GM12891 (cell line): Measurements from ENCODE around the gene SNRNP35.
"Not testable (repeated sequence)": the region's sequence is repeated elsewhere in the genome, so short reads cannot be mapped to it uniquely, and the experiment has no call there.

Experiments
- DNase-seq: peaks from one replicate; pipeline ENCODE4 v3.0.0; 2011; ENCODE audit warnings: low spot score; ENCODE audit not compliant: insufficient read length
- FAIRE-seq: peaks from 2 replicates; lab custom pipeline; 2011; peaks lifted over from hg19 to GRCh38; lab: Jason Lieb, UNC
- PAX5 ChIP-seq: IDR thresholded peaks from 2 replicates; pipeline ENCODE4 v1.6.1; 2011; ENCODE audit warnings: low read length, moderate library complexity, mild to moderate bottlenecking; ENCODE audit not compliant: insufficient read depth, severe bottlenecking
- POLR2A ChIP-seq: IDR thresholded peaks from 2 replicates; pipeline ENCODE4 v1.6.1; 2011; ENCODE audit warnings: low read depth, low read length, control low read depth
- POLR2AphosphoS5 ChIP-seq: IDR thresholded peaks from 2 replicates; pipeline ENCODE4 v1.6.1; 2011; ENCODE audit warnings: low read depth, low read length, control low read depth
- POU2F2 ChIP-seq: IDR thresholded peaks from 2 replicates; pipeline ENCODE4 v1.6.1; 2011; ENCODE audit warnings: low read depth, mild to moderate bottlenecking, control low read depth, low read length, moderate library complexity
- SPI1 ChIP-seq: IDR thresholded peaks from 2 replicates; pipeline ENCODE4 v1.6.1; 2011; ENCODE audit warnings: low read depth, low read length, control low read depth
- TAF1 ChIP-seq: IDR thresholded peaks from 2 replicates; pipeline ENCODE4 v1.6.1; 2011; ENCODE audit warnings: low read depth, low read length, control low read depth

SNRNP35 gene

DNA sequence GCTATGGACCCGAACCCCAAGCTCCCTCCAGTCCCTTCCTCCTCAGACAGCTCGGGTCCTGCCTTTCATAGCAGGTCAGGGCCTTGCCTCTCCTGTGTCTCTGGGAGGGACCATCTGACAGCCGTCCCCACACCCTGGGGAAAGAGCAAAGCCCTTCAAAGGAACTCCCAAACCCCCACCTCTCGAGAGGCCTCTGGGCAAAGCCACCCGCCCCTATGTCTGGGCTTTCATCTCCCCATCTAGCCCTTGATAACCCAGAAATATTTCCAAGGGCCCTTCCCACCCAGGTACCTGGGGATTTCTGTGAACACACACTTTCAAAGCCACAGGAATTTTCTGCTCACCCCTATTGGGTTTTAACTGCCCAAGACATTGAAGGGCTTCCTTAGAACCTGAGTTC lies 32.1 kb downstream of the SNRNP35 start:
- DNase-seq (no peak), FAIRE-seq (no peak)
- TF ChIP-seq POLR2A (no peak), POU2F2 (no peak), SPI1 (no peak), POLR2AphosphoS5 (no peak), TAF1 (no peak)

DNA sequence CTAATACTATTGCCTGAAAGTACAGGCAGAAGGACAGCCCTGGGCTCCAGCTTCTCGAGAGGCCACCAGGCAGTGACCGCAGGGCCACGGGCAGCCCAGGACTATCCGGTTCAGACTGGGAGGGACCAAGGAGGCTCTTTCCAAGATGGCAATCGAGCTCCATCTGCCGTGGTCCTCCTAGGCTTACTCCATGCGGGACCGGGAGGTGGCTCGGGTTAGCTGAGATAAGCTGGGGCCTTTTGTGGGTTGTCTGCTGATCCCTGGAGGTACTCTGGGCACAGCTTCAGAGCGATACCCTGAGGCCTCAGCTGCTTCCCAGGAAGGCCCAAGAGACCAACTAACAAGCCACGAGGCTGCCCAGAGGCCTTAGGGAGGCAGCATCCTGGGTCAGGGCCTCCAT lies 33.1 kb downstream of the SNRNP35 start:
- DNase-seq (no peak), FAIRE-seq (no peak)
- TF ChIP-seq POLR2AphosphoS5 (no peak), TAF1 (no peak), POU2F2 (no peak), PAX5 (no peak), SPI1 (no peak), POLR2A (no peak)

DNA sequence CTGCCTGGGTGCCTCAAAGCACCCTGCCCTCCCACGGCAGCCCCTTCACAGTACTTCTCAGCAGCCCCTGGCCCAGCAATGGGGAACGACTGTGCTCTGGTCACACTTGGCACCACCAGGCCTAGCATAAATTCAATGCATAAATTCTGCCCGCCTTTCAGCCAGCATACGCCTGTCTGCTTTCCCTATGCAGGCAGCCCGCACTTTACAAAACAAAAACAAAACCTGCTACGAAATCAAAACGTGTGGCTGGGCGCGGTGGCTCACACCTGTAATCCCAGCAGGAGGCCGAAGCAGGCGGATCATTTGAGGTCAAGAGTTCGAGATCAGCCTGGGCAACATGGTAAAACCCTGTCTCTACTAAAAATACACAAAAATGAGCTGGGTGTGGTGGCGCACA lies 33.5 kb downstream of the SNRNP35 start:
- no peak for DNase-seq
- TF ChIP-seq POLR2AphosphoS5 = no peak
- no peak for TF ChIP-seq PAX5
- TF ChIP-seq TAF1 = no peak
- TF ChIP-seq POLR2A = no peak
- no peak for TF ChIP-seq SPI1
- TF ChIP-seq POU2F2 = no peak
- no peak for FAIRE-seq

DNA sequence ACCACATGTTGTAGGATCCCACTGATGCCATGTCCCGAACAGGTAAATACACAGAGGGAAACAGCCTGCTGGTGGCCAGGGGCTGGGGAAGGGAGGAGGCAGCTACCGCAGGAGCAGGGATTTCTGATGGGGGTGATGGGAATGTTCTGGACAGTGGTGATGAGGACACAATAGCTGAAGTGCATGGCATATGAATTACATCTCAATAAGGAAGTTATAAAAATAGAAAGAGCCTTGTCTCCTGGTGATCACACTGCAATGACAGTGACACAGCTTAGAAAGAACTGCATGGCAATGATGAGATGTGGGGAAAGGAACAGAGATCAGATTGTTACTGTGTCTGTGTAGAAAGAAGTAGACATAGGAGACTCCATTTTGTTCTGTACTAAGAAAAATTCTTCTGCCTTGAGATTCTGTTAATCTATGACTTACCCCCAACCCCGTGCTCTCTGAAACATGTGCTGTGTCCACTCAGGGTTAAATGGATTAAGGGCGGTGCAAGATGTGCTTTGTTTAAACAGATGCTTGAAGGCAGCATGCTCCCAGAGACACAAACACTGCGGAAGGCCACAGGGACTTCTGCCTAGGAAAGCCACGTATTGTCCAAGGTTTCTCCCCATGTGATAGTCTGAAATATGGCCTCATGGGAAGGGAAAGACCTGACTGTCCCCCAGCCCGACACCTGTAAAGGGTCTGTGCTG lies 34.5 kb downstream of the SNRNP35 start:
- FAIRE-seq, DNase-seq: not testable (repeated sequence)

DNA sequence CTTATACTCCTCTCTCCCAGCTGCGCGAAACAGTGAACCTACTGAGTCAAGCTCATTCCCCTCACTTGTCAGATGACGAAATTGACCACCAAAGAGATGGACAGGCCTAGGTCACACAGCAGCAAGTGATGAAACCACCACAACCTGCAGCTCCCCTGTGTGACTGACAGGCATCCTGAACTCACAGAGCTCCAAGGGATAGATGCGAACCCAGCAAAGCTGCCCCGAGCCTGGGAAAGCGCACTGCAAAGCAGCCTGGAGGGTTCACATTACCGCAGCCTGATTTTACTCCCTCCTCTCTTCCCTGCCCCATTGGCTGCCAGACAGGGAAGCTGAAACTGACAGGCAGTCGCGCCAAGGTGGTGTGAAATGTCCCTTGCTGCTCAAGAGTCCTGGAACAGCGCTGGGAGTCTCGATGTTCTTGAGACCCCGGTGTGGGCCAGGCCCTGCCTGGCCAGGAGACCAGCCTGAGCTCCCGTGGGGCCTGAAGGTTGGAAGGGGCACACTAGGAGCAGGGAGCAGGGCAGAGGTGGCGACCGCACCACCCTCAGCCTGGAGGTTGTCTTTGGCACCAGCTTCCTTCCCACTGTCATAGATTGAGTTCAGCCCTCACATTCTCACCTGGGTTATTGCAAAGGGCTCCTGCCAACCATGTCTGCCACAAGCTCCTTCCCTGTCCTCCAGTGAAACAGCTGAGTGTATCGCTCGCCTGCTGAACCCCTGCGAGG lies 36.3 kb downstream of the SNRNP35 start:
- DNase-seq (no peak), FAIRE-seq (no peak)
- no peak for TF ChIP-seq SPI1
- TF ChIP-seq POLR2A = no peak
- TF ChIP-seq POLR2AphosphoS5 = no peak
- TF ChIP-seq TAF1 = no peak
- TF ChIP-seq POU2F2 = no peak

DNA sequence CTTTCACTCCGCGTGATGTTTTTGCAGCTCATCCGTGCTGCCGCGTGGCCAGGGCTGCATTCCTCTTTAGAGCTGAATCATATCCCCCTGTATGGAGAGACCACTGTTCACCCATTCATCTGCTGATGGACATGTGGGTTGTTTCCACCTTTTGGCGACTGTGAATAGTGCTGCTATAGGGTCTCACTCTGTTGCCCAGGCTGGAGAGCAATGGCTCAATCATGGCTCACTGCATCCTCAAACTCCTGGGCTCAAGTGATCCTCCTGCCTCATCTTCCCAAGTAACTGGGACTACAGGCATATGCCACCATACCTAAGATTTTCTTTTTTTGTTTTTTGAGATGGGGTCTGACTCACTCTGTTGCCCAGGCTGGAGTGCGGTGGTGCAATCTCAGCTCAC lies 39.1 kb downstream of the SNRNP35 start:
- TF ChIP-seq POLR2AphosphoS5 (no peak), SPI1 (no peak), TAF1 (no peak), POLR2A (no peak), PAX5 (no peak)
- no peak for DNase-seq
- no peak for FAIRE-seq

DNA sequence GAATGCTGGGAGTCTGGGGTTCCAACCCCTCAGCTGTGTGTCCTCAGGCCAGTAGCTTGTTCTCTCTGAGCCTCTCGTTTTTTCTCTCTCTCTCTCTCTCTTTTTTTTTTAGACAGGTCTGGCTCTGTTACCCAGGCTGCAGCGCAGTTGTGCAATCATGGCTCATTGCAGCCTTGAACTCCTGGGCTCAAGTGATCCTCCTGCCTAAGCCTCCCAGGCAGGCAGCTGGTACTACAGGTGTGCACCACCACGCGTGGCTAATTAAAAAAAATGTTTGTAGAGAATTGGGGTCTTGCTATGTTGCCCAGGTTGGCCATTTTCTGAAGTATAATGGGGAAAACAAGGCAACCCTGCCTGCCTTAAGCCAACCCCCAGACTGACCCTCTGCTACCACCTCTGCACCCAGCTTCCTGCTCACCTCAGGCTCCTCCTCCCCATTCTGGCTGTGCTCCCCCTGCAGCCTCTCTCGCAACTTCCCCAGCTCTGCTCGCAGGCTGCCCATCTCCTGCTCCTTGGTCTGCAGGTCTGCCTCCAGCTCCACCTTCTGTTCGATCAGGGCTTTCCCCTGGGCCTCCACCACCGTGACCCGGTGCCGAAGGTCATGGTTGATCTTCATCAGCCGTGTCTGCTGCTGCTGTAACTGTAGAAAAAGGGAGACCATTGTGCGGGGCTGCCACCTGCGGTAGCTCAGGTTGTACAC lies 40.3 kb downstream of the SNRNP35 start:
- peak; percentile 35 for DNase-seq
- TF ChIP-seq POLR2A = no peak
- TF ChIP-seq PAX5 = no peak
- TF ChIP-seq TAF1 = no peak
- TF ChIP-seq POLR2AphosphoS5 = no peak
- TF ChIP-seq SPI1 = no peak
- TF ChIP-seq POU2F2 = no peak
- FAIRE-seq = no peak

DNA sequence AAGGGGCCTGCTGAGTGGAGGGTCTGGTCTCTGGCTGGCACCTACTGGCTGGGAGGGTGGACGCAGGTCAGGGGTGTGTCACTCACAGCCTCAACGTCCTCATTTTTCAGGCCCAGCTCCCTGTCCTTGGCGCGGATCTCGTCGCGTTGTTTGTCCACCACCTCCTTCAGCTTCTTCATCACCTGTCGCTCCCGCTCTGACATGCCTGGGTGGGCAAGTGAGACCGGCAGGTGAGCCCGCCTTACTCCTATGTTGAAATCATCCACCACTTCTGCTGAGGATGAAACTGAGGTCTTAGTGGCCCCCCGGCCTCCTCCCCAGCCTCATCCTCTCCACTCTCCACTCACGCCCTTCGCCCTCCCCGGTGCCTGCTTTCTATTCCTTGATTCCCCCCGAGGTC lies 41.4 kb downstream of the SNRNP35 start:
- TF ChIP-seq POLR2A = no peak
- TF ChIP-seq SPI1 = no peak
- FAIRE-seq (no peak), DNase-seq (no peak)

DNA sequence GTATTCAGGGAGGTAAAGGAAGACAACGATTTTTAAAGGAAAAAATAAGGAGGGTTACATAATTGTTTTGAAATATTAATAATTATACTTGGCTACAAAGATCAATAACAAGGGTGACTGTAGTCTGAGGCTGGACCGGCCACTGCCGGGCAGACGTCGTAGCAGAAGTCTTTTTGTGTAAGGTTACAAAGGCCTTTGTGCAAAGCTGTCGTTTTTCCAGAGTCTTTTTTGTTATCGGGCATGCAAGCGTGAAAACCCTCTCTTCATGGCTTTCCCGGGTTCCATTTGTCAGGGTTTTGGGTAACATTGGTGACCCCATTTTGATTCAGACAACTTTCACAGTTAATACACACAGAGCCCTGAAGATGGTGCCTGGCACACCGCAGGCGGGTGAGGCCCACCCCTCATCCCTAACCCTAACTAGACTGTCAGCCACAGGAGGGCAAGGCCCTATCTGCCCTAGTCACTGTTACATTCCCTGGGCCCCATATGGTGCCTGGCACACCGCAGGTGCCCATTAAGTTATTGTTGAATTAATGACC lies 44.3 kb downstream of the SNRNP35 start:
- DNase-seq (no peak), FAIRE-seq (no peak)
- TF ChIP-seq TAF1 (no peak), SPI1 (no peak), POU2F2 (no peak), POLR2AphosphoS5 (no peak), POLR2A (no peak), PAX5 (no peak)
